SK-N-SH (cell line): ENCODE data around the gene RCOR3.
"Not testable (repeated sequence)": the region's sequence is repeated elsewhere in the genome, so short reads cannot be mapped to it uniquely, and the experiment has no call there.

Experiments used
- EP300 ChIP-seq, 2 experiments: IDR thresholded peaks; 2 replicates each; pipeline versions ENCODE4 v1.4.0 to v1.6.1; 2012; ENCODE audit warnings: borderline replicate concordance in 1 of 2, low read depth in 1 of 2, low read length in 1 of 2
- RAD21 ChIP-seq: IDR thresholded peaks from 2 replicates; pipeline ENCODE4 v1.6.1; 2012; ENCODE audit warnings: mild to moderate bottlenecking, low read length
- YY1 ChIP-seq: IDR thresholded peaks from 2 replicates; pipeline ENCODE4 v1.4.0; 2012; ENCODE audit warnings: low read depth, mild to moderate bottlenecking
- TF ChIP-seq, protein P1 (sequence below): fragments of 200-600 bp; sonication (generic); IDR thresholded peaks from 2 replicates; pipeline ENCODE4 v1.6.1; 2017; ENCODE audit warnings: antibody characterized with exemption, mild to moderate bottlenecking, moderate library complexity
- TF ChIP-seq, protein P2 (sequence below): IDR thresholded peaks from 2 replicates; pipeline ENCODE4 v1.6.1; 2012; ENCODE audit warnings: mild to moderate bottlenecking, low read depth, low read length, moderate library complexity

DNA sequence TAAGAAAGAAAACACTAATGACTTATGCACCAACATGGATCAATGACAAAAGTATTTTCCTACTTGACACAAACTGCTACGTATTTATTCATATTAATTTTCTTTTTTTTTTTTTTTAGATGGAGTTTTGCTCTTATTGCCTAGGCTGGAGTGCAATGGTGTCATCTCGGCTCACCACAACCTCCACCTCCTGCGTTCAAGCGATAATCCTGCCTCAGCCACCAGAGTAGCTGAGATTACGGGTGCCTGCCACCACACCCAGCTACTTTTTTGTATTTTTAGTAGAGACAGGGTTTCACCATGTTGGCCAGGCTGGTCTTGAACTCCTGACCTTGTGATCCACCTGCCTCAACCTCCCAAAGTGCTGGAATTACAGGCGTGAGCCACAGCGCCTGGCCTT, 62.5 kb downstream of the RCOR3 start:
- TF ChIP-seq, protein P1, sequence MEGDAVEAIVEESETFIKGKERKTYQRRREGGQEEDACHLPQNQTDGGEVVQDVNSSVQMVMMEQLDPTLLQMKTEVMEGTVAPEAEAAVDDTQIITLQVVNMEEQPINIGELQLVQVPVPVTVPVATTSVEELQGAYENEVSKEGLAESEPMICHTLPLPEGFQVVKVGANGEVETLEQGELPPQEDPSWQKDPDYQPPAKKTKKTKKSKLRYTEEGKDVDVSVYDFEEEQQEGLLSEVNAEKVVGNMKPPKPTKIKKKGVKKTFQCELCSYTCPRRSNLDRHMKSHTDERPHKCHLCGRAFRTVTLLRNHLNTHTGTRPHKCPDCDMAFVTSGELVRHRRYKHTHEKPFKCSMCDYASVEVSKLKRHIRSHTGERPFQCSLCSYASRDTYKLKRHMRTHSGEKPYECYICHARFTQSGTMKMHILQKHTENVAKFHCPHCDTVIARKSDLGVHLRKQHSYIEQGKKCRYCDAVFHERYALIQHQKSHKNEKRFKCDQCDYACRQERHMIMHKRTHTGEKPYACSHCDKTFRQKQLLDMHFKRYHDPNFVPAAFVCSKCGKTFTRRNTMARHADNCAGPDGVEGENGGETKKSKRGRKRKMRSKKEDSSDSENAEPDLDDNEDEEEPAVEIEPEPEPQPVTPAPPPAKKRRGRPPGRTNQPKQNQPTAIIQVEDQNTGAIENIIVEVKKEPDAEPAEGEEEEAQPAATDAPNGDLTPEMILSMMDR: not testable (repeated sequence)
- TF ChIP-seq, protein P2, sequence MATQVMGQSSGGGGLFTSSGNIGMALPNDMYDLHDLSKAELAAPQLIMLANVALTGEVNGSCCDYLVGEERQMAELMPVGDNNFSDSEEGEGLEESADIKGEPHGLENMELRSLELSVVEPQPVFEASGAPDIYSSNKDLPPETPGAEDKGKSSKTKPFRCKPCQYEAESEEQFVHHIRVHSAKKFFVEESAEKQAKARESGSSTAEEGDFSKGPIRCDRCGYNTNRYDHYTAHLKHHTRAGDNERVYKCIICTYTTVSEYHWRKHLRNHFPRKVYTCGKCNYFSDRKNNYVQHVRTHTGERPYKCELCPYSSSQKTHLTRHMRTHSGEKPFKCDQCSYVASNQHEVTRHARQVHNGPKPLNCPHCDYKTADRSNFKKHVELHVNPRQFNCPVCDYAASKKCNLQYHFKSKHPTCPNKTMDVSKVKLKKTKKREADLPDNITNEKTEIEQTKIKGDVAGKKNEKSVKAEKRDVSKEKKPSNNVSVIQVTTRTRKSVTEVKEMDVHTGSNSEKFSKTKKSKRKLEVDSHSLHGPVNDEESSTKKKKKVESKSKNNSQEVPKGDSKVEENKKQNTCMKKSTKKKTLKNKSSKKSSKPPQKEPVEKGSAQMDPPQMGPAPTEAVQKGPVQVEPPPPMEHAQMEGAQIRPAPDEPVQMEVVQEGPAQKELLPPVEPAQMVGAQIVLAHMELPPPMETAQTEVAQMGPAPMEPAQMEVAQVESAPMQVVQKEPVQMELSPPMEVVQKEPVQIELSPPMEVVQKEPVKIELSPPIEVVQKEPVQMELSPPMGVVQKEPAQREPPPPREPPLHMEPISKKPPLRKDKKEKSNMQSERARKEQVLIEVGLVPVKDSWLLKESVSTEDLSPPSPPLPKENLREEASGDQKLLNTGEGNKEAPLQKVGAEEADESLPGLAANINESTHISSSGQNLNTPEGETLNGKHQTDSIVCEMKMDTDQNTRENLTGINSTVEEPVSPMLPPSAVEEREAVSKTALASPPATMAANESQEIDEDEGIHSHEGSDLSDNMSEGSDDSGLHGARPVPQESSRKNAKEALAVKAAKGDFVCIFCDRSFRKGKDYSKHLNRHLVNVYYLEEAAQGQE: not testable (repeated sequence)
- not testable (repeated sequence) for TF ChIP-seq YY1; EP300 (IDR thresholded peaks at IDR 0.05; ENCODE audit: borderline replicate concordance in 1 of 2, low read depth in 1 of 2, low read length in 1 of 2); RAD21
